ENCODE measurements around the gene BAIAP2.

- no peak for TF ChIP-seq RCOR1 (IDR thresholded peaks at IDR 0.05; ENCODE audit: low read depth, low read length)
- TF ChIP-seq MYC (IDR thresholded peaks at IDR 0.05; ENCODE audit: borderline replicate concordance, low read length), result no peak
- TF ChIP-seq JUN (IDR thresholded peaks at IDR 0.05), result no peak
- no peak for TF ChIP-seq RFX5 (IDR thresholded peaks at IDR 0.05)
- TF ChIP-seq CTCF (IDR thresholded peaks at IDR 0.05), result no peak
- TF ChIP-seq CHD2 (IDR thresholded peaks at IDR 0.05; ENCODE audit: low read length, partially characterized antibody), result no peak
- TF ChIP-seq NR3C1 (IDR thresholded peaks at IDR 0.05), result no peak
- TF ChIP-seq REST (IDR thresholded peaks at IDR 0.05), result no peak
- TF ChIP-seq ELK1 (IDR thresholded peaks at IDR 0.05; ENCODE audit: low read depth, low read length), result no peak
- TF ChIP-seq POLR2A (IDR thresholded peaks at IDR 0.05; ENCODE audit: low read length), result no peak
Measured at GRCh38 chr17:81128774-81129173, 93.8 kb downstream of the BAIAP2 start.

Measured in A549 (cell line).